Epithelial cell of esophagus (primary cell): ENCODE results near the gene DYSF.

Experiments
- DNase-seq: peaks from one replicate; pipeline ENCODE4 v3.0.0; 2010; ENCODE audit warnings: low read depth
- H3K4me3 ChIP-seq: 2 replicates; pipeline ENCODE4 v1.5.1; 2011; ENCODE audit warnings: mild to moderate bottlenecking, low read length, control low read depth
- TF ChIP-seq, protein P1 (sequence below): IDR thresholded peaks from 2 replicates; pipeline ENCODE4 v1.5.1; 2011; ENCODE audit warnings: low read depth, mild to moderate bottlenecking, low read length, control low read depth, inconsistent platforms; ENCODE audit not compliant: insufficient read depth; ENCODE audit errors: missing control alignments

DYSF gene

DNA sequence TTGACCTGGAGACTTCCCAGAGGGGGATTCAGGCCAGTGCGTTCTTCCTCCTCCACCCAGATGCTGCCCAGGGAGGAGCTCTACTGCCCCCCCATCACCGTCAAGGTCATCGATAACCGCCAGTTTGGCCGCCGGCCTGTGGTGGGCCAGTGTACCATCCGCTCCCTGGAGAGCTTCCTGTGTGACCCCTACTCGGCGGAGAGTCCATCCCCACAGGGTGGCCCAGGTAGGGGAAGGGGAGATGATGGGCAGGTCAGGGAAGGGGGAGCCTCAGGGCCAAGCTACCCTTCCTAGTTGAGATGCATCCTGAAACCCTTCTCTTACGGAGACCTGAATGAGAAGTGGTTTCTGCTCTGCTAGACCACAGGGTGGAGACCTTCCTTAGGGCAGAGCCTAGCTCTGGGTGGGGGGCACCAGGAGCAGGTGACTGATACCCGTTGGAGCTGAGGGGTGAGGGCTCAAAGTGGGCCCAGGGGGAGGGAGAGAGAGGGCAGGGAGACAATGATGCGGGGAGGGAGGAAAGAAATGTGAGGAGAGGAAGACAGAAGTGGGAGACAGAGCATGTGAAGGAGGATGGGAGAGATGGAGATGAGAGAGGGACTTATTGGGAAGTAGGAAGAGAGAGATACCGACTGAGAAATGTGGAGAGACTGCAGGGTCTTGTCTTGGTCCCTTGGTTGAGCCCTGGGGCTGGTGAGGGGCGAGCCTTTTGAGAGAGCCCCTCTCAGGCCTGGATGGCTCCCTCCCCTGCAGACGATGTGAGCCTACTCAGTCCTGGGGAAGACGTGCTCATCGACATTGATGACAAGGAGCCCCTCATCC lies 159.4 kb downstream of the DYSF start:
- TF ChIP-seq, protein P1, sequence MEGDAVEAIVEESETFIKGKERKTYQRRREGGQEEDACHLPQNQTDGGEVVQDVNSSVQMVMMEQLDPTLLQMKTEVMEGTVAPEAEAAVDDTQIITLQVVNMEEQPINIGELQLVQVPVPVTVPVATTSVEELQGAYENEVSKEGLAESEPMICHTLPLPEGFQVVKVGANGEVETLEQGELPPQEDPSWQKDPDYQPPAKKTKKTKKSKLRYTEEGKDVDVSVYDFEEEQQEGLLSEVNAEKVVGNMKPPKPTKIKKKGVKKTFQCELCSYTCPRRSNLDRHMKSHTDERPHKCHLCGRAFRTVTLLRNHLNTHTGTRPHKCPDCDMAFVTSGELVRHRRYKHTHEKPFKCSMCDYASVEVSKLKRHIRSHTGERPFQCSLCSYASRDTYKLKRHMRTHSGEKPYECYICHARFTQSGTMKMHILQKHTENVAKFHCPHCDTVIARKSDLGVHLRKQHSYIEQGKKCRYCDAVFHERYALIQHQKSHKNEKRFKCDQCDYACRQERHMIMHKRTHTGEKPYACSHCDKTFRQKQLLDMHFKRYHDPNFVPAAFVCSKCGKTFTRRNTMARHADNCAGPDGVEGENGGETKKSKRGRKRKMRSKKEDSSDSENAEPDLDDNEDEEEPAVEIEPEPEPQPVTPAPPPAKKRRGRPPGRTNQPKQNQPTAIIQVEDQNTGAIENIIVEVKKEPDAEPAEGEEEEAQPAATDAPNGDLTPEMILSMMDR = no peak
- no peak overlapping the region for H3K4me3 ChIP-seq
- no peak for DNase-seq

GRCh38 chr2:71613403-71613952 lies 160.1 kb downstream of the DYSF start:
- TF ChIP-seq, protein P1 = no peak
- DNase-seq = no peak
- H3K4me3 ChIP-seq = no peak overlapping the region

- TF ChIP-seq, protein P1 = no peak
- DNase-seq = no peak
- H3K4me3 ChIP-seq = no peak overlapping the region
Observed at GRCh38 chr2:71613953-71614925, 160.9 kb downstream of the DYSF start.

GRCh38 chr2:71614976-71615766 lies 161.8 kb downstream of the DYSF start:
- H3K4me3 ChIP-seq = no peak overlapping the region
- TF ChIP-seq, protein P1 = no peak
- DNase-seq = no peak

DNA sequence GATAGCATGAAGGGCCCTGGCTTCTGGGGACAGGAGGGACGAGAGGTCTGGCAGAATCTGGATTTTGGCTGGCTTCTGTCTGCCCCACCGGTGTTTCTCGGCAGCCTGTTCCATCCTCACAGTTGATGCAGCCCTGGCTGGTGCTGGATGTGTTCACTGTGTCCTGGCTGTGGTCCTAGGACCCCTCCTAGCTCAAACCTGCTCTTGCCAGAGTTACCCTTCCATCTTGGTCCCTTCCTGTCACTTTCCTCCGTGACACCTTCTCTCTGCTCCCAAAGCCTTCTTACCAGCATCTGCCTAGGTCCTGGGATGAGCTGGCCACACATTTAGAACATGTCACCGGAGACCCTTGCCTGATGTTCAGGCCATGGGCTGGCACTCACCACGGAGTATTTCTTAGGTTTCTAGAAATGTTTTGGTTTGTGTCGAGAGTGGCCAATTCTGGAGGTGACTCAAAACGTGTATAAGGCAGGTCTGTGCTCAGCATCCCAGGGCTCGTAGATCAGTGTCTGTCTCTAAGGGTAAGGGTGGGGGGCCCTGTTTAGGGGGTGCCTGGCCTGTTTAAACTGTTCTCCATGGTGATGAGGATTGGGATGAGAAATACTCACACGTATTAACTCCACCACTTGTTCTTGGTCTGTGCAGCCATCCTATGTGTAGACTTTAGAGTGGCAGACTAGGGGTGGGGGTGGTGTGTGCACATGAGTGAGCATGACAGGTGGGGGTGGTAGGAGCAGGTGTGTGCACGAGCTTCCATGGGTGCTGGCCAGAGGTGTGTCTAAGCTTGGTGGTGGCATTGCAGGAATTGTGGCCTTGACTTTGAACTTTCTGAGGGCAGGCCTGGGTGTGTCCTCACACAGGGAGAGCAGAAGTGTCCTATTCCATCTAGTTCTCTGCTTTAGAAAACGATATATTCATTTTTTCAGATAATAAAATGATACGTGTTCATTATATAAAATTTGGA lies 162.7 kb downstream of the DYSF start:
- no peak overlapping the region for H3K4me3 ChIP-seq
- no peak for DNase-seq
- TF ChIP-seq, protein P1 = no peak

- TF ChIP-seq, protein P1 = no peak
- H3K4me3 ChIP-seq = no peak overlapping the region
- DNase-seq = no peak
Observed at GRCh38 chr2:71617266-71617665, 163.9 kb downstream of the DYSF start.
